KMS-11 (cell line): Measurements from ENCODE around the gene ITSN1.

Experiments
- H2AFZ ChIP-seq: fragments of 200-600 bp; sonication (generic); 2 replicates; pipeline ENCODE4 v1.6.1; 2016; ENCODE audit warnings: antibody characterized with exemption, mixed run types, low read depth
- H3K27ac ChIP-seq: fragments of 200-600 bp; sonication (generic); 2 replicates; pipeline ENCODE4 v1.6.1; 2016; ENCODE audit warnings: mild to moderate bottlenecking, mixed run types
- H3K27me3 ChIP-seq: fragments of 200-600 bp; sonication (generic); 2 replicates; pipeline ENCODE4 v1.6.1; 2017; ENCODE audit warnings: mild to moderate bottlenecking, low read depth, mixed run types, moderate library complexity; ENCODE audit not compliant: insufficient read depth
- H3K36me3 ChIP-seq: fragments of 200-600 bp; sonication (generic); 2 replicates; pipeline ENCODE4 v1.6.1; 2017; ENCODE audit warnings: mild to moderate bottlenecking, mixed run types; ENCODE audit not compliant: insufficient read depth
- H3K4me1 ChIP-seq: fragments of 200-600 bp; sonication (generic); 2 replicates; pipeline ENCODE4 v1.6.1; 2016; ENCODE audit warnings: mild to moderate bottlenecking, low read depth, mixed run types; ENCODE audit not compliant: poor library complexity, severe bottlenecking
- H3K4me2 ChIP-seq: fragments of 200-600 bp; sonication (generic); 2 replicates; pipeline ENCODE4 v1.7.0; 2016; ENCODE audit warnings: mild to moderate bottlenecking, mixed run types
- H3K4me3 ChIP-seq: fragments of 200-600 bp; sonication (generic); IDR thresholded peaks from 2 replicates; pipeline ENCODE4 v1.6.1; 2017; ENCODE audit warnings: low read depth, low read length, mixed read lengths; ENCODE audit not compliant: insufficient read depth
- H3K79me2 ChIP-seq: fragments of 200-600 bp; sonication (generic); 2 replicates; pipeline ENCODE4 v1.6.1; 2016; ENCODE audit warnings: low read depth, mixed run types; ENCODE audit not compliant: insufficient read depth
- H3K9ac ChIP-seq: fragments of 200-600 bp; sonication (generic); 2 replicates; pipeline ENCODE4 v1.6.1; 2016; ENCODE audit warnings: mild to moderate bottlenecking, mixed run types
- H4K20me1 ChIP-seq: fragments of 200-600 bp; sonication (generic); 2 replicates; pipeline ENCODE4 v1.6.1; 2016; ENCODE audit warnings: mild to moderate bottlenecking, mixed run types; ENCODE audit not compliant: insufficient read depth
- CTCF ChIP-seq: fragments of 200-600 bp; sonication (generic); conservative IDR thresholded peaks from 2 replicates; pipeline ENCODE4 v1.6.1; 2017; ENCODE audit warnings: low read depth, mild to moderate bottlenecking, antibody characterized with exemption, low read length, moderate library complexity, mixed read lengths

ITSN1 gene

GRCh38 chr21:33820798-33821197, 178.5 kb downstream of the ITSN1 start:
- H2AFZ ChIP-seq, result no peak overlapping the region
- no peaks in the 10 kb centered on the region for H3K27me3 ChIP-seq
- H3K36me3 ChIP-seq, result no peaks in the 10 kb centered on the region
- no peak overlapping the region for H3K9ac ChIP-seq
- H4K20me1 ChIP-seq, result no peaks in the 10 kb centered on the region
- H3K4me1 ChIP-seq, result no peaks in the 10 kb centered on the region
- TF ChIP-seq CTCF, result no peak
- H3K27ac ChIP-seq, result no peak overlapping the region
- H3K4me3 ChIP-seq, result no peak overlapping the region
- no peak overlapping the region for H3K4me2 ChIP-seq
- no peaks in the 10 kb centered on the region for H3K79me2 ChIP-seq

DNA sequence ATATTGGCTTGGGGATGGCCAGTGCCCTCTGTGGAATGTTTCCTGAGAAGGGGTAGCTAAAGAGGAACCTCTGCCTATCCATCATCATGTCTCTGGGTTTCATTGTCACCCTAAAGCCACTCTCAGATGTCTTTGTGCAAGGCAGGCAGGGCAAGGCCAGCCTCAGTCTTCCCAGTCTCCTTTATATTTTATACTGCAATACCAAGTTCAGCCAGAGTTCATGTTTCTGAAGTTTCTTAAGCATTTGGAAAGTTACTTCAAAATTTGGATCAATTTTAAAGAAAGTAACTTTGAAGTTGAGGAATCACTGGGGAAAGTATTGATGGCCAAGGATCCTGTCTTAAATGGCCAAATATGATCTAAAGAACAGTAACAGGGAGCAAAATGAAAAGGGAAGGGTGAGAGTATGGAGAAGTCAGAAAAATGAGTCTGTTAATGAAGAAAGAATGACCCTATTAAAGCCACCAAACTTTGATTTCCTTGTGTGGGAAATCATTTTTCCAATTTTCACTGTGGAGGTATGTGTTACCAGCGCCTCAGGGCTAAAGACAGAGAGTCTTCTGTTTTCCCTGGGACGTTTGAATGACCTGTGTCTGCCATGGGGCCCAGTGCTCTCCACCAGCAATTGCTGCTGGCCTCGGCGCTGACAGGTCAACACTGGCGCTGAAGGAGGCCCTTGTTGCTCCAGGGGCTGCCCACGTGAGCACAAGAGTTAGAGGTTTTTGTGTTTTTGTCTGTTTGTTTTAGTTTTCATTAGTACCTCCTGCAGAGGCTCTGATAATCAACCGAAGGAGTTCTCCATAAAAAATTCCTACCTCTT, 179.4 kb downstream of the ITSN1 start:
- Histone ChIP-seq H4K20me1 (no peaks in the 10 kb centered on the region), H2AFZ (no peak overlapping the region), H3K4me3 (no peak overlapping the region), H3K27ac (no peak overlapping the region), H3K36me3 (no peaks in the 10 kb centered on the region), H3K27me3 (no peaks in the 10 kb centered on the region), H3K4me2 (no peak overlapping the region), H3K79me2 (no peaks in the 10 kb centered on the region), H3K4me1 (no peaks in the 10 kb centered on the region), H3K9ac (no peak overlapping the region)
- TF ChIP-seq CTCF, result no peak

DNA sequence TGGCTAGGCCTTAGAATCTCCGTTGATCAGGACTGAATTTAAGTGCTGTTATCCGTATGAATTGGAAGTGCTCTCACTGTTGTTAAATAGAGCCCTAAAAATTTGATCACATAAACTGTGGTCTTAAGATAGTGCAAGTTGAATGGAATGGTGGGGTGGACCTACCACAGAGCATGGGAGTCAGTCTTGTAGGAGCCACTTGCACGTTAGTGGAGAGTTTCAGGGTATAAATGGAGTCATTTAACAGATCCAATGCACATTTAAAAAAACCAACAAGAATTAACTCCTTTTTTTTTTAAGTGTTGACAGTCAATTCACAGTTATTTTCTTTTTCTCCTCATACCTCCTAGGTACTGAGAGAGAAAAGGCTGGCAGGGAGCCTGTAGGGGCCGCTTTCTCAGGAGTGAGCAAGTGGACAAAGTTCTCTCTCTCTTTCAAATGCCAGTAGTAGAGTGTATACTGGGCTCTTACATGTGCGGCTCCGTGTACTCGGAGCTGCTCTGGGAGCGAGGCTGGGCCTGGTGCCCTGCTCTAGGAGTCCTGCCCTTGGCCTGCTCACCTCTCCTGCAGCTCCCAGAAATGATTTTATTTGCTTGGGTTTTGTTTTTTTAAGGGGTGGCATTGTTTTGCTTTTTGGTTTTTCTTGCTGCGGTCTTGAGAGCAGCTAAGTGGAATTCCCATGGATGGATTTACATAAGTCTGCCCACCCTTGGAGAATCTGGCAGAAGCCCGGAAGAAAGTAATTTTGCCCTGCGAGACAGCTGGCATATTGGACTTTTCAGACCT, 182.0 kb downstream of the ITSN1 start:
- Histone ChIP-seq H3K36me3 (no peaks in the 10 kb centered on the region), H3K4me2 (no peak overlapping the region)

GRCh38 chr21:33825419-33825818, 183.1 kb downstream of the ITSN1 start:
- H4K20me1 ChIP-seq, result no peaks in the 10 kb centered on the region
- no peaks in the 10 kb centered on the region for H3K79me2 ChIP-seq
- H2AFZ ChIP-seq, result no peak overlapping the region
- no peak overlapping the region for H3K27ac ChIP-seq
- H3K4me1 ChIP-seq, result no peaks in the 10 kb centered on the region
- no peak overlapping the region for H3K4me3 ChIP-seq
- H3K27me3 ChIP-seq, result no peaks in the 10 kb centered on the region
- no peak for TF ChIP-seq CTCF
- no peak overlapping the region for H3K9ac ChIP-seq
- no peak overlapping the region for H3K4me2 ChIP-seq
- no peaks in the 10 kb centered on the region for H3K36me3 ChIP-seq

More for the DNA sequence above, 182.0 kb downstream of the ITSN1 start:
- TF ChIP-seq CTCF, result no peak
- no peak overlapping the region for H3K9ac ChIP-seq
- H3K27me3 ChIP-seq, result no peaks in the 10 kb centered on the region
- no peak overlapping the region for H2AFZ ChIP-seq
- H3K79me2 ChIP-seq, result no peaks in the 10 kb centered on the region
- H3K27ac ChIP-seq, result no peak overlapping the region
- no peak overlapping the region for H3K4me3 ChIP-seq
- no peaks in the 10 kb centered on the region for H4K20me1 ChIP-seq
- no peaks in the 10 kb centered on the region for H3K4me1 ChIP-seq
